HL-60/S4 treated with phorbol 12-myristate 13-acetate at 8.2 ng/mL for 4 days and 3 days (cell line): ENCODE data around the gene CCDC87.
"Not testable (repeated sequence)": the region's sequence is repeated elsewhere in the genome, so short reads cannot be mapped to it uniquely, and the experiment has no call there.

Source experiments
- in situ Hi-C: fragments of 300-500 bp; cut with MboI; formaldehyde crosslinking; loops from 2 replicates; pipeline ENCODE4 v1.15.0; 2022; ENCODE audit warnings: low sequenced_read_pairs

The CCDC87 gene

GRCh38 chr11:66592457-66593302, at the start of gene CCDC87, which contains the start of gene CCS:
Gene CCDC87, minus strand, starts transcription at chr11:66593063. Its CDS starts 48 bp downstream, at chr11:66593015.
Gene CCS, plus strand, starts transcription at chr11:66593185. Its CDS starts 77 bp downstream, at chr11:66593262.
- in situ Hi-C loops, result no loop called here

DNA sequence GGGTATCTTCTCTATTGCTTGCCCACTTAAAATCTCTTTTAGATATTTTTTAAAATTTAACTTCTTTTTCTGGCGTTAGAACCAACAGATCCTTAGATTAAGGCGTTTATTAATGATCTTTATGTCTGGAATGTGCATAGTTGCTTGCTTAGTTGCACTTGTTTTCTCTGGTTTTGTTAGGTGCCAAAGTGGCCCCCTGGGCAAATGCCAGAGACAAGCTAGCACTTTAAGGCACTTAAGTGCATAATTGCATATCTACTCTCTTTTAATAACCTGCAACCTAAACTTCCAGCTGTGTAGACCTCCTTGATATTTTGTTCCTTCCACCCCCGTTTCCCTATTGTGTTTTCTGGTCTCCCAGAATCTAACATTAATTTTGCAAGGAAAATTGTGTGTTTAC, 49.0 kb upstream of the CCDC87 start:
- in situ Hi-C loops, result no loop called here

DNA sequence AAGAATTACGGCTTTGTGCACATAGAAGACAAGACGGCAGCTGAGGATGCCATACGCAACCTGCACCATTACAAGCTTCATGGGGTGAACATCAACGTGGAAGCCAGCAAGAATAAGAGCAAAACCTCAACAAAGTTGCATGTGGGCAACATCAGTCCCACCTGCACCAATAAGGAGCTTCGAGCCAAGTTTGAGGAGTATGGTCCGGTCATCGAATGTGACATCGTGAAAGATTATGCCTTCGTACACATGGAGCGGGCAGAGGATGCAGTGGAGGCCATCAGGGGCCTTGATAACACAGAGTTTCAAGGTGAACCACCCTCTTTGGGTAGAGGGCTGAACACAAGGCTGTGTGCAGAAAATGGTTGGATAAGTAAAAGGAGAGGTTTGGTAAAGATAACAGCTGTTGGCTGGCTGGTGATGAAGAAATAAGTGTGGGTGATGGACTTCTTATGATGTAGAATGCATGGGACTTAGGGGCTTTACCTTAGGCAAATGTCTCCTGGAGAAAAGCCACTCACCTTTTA, 47.0 kb upstream of the CCDC87 start:
- in situ Hi-C loops, result not testable (repeated sequence)

DNA sequence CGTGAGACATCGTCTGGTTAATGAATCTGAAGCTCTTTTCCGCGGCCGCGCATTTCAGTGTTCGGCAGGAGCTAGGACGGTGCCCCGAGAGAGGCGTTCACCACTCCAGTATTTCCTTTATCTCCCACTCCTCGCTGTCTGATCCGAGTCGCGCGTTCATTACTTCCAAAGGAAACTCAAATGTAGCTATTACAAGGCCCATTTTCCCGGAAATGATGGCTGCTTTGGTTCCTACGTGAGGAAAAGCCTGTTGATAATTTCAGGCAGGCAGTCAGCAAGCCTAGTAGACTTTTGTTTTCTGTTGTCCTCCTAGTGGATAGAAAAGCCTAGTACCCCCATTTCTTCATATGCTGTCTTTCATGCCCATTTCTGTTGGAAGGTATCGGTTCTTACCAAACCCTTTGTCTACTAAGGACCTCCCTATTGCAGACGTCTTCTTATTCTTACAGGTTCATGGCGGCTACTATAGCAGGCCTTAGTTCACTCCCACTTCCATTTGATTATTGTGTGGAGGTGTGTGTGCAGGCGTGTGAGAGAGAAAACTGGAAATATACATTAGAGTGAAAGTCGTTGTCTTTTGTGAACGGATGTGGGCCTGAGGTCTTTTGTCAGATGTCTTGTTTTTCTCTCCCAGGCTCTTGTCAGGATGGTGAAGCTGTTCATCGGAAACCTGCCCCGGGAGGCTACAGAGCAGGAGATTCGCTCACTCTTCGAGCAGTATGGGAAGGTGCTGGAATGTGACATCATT, 46.4 kb upstream of the CCDC87 start:
- in situ Hi-C loops, result no loop called here

GRCh38 chr11:66638177-66639065, 45.6 kb upstream of the CCDC87 start, which contains the start of gene RBM4:
Gene RBM4, plus strand, starts transcription at chr11:66638703. Its CDS starts 1,009 bp downstream, at chr11:66639712.
- in situ Hi-C loops, result no loop called here

DNA sequence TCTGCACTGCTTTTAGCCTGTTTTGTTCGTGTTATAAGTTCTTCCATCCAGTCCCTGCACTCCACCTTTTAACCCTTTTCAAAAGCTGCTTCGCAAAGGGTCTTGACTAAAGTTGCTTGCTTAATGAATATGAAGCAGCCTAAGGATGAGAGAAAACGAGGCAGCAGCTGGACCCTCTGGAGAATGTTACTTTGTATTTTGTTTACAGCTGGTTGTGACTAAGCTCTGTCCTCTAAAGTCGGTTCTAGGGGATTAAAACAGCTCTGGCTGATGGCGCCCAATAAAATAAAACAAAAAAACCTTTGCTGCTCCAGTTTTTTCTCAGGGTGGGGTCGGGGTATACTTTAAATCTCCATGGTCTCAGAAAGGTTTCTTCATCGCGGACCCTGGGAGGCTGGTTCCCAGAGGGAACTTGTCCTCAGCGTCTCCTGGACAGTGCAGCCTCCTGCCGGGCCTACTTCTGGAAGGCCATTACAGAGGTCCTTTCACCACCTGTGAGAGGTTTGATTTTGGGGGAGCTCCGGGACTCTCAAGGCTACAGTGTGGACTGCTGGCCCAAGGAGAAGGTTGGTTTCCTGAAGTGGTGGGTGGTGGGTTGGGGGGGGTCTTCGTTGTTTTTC, 44.8 kb upstream of the CCDC87 start:
- in situ Hi-C loops, result no loop called here

GRCh38 chr11:66636411-66636810, 43.5 kb upstream of the CCDC87 start:
- in situ Hi-C loops, result no loop called here

GRCh38 chr11:66632952-66633351, 40.1 kb upstream of the CCDC87 start:
- in situ Hi-C loops, result no loop called here

- in situ Hi-C loops, result no loop called here
These were observed 39.0 kb upstream of the CCDC87 start for GRCh38 chr11:66631883-66632282.

DNA sequence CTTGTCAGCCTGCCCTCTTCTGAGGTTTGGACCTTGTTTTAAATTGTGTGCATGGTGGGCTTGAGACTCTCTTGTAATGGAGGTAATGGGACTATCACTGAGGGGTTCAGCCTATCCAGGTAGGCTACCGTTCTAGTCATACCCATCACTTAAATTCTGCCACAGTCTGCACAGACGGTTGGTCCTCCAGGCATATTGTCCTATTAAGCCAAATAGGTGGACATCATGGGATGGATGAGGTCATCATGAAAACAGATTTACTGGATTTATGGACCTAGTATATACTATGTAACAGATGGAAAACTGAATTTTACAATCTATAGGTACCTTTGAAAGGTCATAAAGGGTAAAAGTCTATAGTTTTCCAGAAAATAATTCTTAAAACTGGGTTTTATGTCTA, 36.5 kb upstream of the CCDC87 start:
- in situ Hi-C loops, result no loop called here

DNA sequence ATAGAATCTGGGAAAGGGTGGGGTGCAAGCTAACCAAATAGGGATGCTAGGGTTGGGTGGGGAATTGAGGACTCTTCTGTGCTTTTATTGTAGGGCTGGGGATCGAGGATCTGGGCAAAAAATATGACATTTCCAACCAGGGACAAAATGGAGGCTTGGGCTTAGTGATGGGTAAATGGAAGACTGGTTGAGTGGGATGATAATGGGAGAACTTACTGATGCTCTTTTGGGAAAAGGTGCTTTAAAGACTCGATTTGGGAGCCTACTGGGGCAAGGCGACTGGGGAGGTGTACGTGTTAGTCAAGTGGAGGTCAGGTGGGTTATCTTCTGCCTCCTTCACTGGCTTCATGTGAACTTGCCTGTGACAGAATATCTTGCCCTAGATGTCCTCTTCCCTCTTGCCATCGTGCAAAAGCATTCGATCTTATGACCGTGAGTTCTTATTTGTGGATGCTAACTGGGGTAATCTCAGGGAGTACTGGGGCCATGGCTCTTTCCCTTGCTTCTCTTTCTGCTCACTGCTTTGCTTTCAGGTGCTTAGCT, 35.3 kb upstream of the CCDC87 start:
- in situ Hi-C loops, result no loop called here

GRCh38 chr11:66626926-66627325, 34.1 kb upstream of the CCDC87 start:
- in situ Hi-C loops, result no loop called here

GRCh38 chr11:66626382-66626781, 33.5 kb upstream of the CCDC87 start:
- in situ Hi-C loops, result no loop called here

DNA sequence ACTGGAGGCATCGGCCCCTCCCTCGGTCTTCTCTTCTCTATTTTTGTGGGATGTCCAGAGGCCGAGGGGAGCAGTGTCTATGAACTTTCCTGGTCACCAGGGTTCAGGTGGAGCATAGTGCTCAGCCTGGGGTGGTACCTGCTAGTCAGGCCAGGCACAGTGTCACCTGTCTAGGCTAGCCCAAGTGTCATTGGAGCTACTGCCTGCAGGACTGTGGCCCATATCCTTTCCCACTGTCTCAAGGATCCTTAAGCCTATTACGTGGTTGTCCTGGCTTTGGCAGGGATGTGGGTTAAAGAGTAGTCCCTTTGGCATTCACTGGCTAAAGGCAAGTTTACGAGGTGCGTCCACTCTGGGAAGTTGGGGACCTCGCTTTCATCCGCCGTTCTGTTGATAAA, 32.9 kb upstream of the CCDC87 start:
- in situ Hi-C loops, result no loop called here

DNA sequence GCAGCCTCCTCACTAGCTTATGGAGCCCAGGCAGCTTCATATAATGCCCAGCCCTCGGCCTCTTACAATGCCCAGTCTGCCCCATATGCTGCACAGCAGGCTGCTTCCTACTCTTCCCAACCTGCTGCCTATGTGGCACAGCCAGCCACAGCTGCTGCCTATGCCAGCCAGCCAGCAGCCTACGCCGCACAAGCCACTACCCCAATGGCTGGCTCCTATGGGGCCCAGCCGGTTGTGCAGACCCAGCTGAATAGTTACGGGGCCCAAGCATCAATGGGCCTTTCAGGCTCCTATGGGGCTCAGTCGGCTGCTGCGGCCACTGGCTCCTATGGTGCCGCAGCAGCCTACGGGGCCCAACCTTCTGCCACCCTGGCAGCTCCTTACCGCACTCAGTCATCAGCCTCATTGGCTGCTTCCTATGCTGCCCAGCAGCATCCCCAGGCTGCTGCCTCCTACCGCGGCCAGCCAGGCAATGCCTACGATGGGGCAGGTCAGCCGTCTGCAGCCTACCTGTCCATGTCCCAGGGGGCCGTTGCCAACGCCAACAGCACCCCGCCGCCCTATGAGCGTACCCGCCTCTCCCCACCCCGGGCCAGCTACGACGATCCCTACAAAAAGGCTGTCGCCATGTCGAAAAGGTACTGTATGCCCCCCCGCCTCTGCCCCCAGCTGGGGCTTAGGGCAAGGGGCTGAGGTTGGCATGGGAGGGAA, 32.3 kb upstream of the CCDC87 start:
- in situ Hi-C loops, result no loop called here

DNA sequence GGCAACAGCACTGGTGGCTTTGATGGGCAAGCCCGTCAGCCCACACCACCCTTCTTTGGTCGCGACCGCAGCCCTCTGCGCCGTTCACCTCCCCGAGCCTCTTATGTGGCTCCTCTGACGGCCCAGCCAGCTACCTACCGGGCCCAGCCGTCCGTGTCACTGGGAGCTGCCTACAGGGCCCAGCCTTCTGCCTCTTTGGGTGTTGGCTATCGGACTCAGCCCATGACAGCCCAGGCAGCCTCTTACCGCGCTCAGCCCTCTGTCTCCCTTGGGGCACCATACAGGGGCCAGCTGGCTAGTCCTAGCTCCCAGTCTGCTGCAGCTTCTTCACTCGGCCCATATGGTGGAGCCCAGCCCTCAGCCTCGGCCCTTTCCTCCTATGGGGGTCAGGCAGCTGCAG, 31.6 kb upstream of the CCDC87 start:
- in situ Hi-C loops, result no loop called here

- in situ Hi-C loops, result no loop called here
These were observed 26.3 kb upstream of the CCDC87 start for GRCh38 chr11:66619080-66619554.

GRCh38 chr11:66617155-66617834, 24.4 kb upstream of the CCDC87 start:
- in situ Hi-C loops, result no loop called here
